Gastroesophageal sphincter (tissue), 4 donors: ENCODE data around the gene KCNG4. TPM values are rescaled to one million over a fixed set of nuclear protein-coding genes. Genes with fewer than 3 reads are reported as not detected.
A peak's percentile ranks its signal among the peaks of the same experiment; 100 is the strongest.

Source experiments
- ATAC-seq: fragments of 150-250 bp; one replicate; pipeline ENCODE4 v1.9.1; 2016; ENCODE audit warnings: mild to moderate bottlenecking, moderate library complexity
- H3K27ac ChIP-seq, 4 donors: fragments of 200-600 bp; sonication (generic) in 3 of 4; 1 replicate in 3 of 4; 2 replicates in 1 of 4; pipeline ENCODE4 v1.5.1; 2016 to 2019
- H3K27me3 ChIP-seq: fragments of 200-600 bp; sonication (generic); one replicate; pipeline ENCODE4 v1.5.1; 2019
- H3K36me3 ChIP-seq, 2 donors: fragments of 200-600 bp; sonication (generic); one replicate each; pipeline ENCODE4 v1.5.1; 2019; ENCODE audit warnings: control low read depth in 1 of 2
- H3K4me1 ChIP-seq, 3 donors: fragments of 200-600 bp; sonication (generic); 1 replicate in 2 of 3; 2 replicates in 1 of 3; pipeline ENCODE4 v1.5.1; 2016 to 2019; ENCODE audit warnings: control low read depth in 2 of 3
- H3K4me3 ChIP-seq, 2 donors: fragments of 200-600 bp; sonication (generic); one replicate each; pipeline ENCODE4 v1.5.1; 2019; ENCODE audit warnings: mild to moderate bottlenecking in 1 of 2, moderate library complexity in 1 of 2
- H3K9me3 ChIP-seq, 3 donors: fragments of 200-600 bp; sonication (generic); one replicate each; pipeline ENCODE4 v1.5.1; 2017 to 2019; ENCODE audit warnings: control low read depth in 2 of 3
- CTCF ChIP-seq, 4 experiments: fragments of 200-600 bp in 2 of 4; fragments of 450-650 bp in 2 of 4; sonication (generic) in 1 of 4; IDR thresholded peaks; one replicate each; pipeline ENCODE4 v1.5.1; 2017 to 2019; ENCODE audit warnings: antibody characterized with exemption in 4 of 4, mild to moderate bottlenecking in 2 of 4, moderate library complexity in 2 of 4
- EP300 ChIP-seq: sonication (generic); formaldehyde crosslinking; IDR thresholded peaks from one replicate; pipeline ENCODE4 v1.6.1; 2017; ENCODE audit warnings: antibody characterized with exemption, mild to moderate bottlenecking
- POLR2A ChIP-seq, 2 donors: fragments of 450-650 bp; IDR thresholded peaks; one replicate each; pipeline ENCODE4 v1.6.1; 2017; ENCODE audit warnings: antibody characterized with exemption in 2 of 2, mild to moderate bottlenecking in 2 of 2, moderate library complexity in 1 of 2
- POLR2AphosphoS5 ChIP-seq: sonication (generic); formaldehyde crosslinking; IDR thresholded peaks from one replicate; pipeline ENCODE4 v1.6.1; 2017; ENCODE audit warnings: antibody characterized with exemption
- WGBS, 2 donors: methylation state at CpG; one replicate each; pipeline ENCODE4 v1.1.5; 2018; ENCODE audit warnings: low coverage in 1 of 2; 5-methylcytosine and 5-hydroxymethylcytosine counted together
- total RNA-seq, 4 donors: library from RNA; depleted of rRNA; stranded (reverse); fragments of >200 nt; gene quantifications; one replicate each; pipeline ENCODE4 v1.1.0, GENCODE V29; 2016

Gene KCNG4
- total RNA-seq, 4 donors from 2014 or later, result not detected

GRCh38 chr16:84239141-84239769, 557 bp downstream of the KCNG4 start:
- 0 to 43% methylated on average over 2 to 6 of the region's 10 CpGs for WGBS, 2 donors
- Histone ChIP-seq H3K4me1 (peaks cover 0 to 12% (median 0%) of the 10 kb centered on the region in 3 donors), H3K27ac (no peak overlapping the region), H3K36me3 (no peaks in the 10 kb centered on the region), H3K27me3 (peaks cover 45% of the 10 kb centered on the region), H3K9me3 (no peaks in the 10 kb centered on the region), H3K4me3 (no peak overlapping the region)
- TF ChIP-seq POLR2A (IDR thresholded peaks at IDR 0.05) (no peak), POLR2AphosphoS5 (no peak), EP300 (no peak), CTCF (IDR thresholded peaks at IDR 0.05) (no peak)
- no peak for ATAC-seq

GRCh38 chr16:84237994-84238750, 1.6 kb downstream of the KCNG4 start:
- Histone ChIP-seq H3K36me3 (no peaks in the 10 kb centered on the region), H3K4me3 (no peak overlapping the region), H3K9me3 (no peaks in the 10 kb centered on the region), H3K4me1 (peaks cover 0 to 14% (median 0%) of the 10 kb centered on the region in 3 donors), H3K27ac (no peak overlapping the region), H3K27me3 (peaks cover 37% of the 10 kb centered on the region)
- WGBS, 2 donors, result 60 to 70% methylated on average over 2 to 4 of the region's 17 CpGs
- TF ChIP-seq CTCF (IDR thresholded peaks at IDR 0.05) (no peak), POLR2AphosphoS5 (no peak), POLR2A (IDR thresholded peaks at IDR 0.05) (no peak), EP300 (no peak)
- no peak for ATAC-seq

GRCh38 chr16:84236671-84237070, 3.1 kb downstream of the KCNG4 start:
- Histone ChIP-seq H3K36me3 (no peaks in the 10 kb centered on the region), H3K4me1 (peaks cover 0 to 14% (median 0%) of the 10 kb centered on the region in 3 donors), H3K27me3 (peaks cover 25% of the 10 kb centered on the region), H3K27ac (no peak overlapping the region), H3K9me3 (no peaks in the 10 kb centered on the region), H3K4me3 (no peak overlapping the region)
- no peak for ATAC-seq
- no peak for TF ChIP-seq POLR2AphosphoS5
- no peak for TF ChIP-seq CTCF (IDR thresholded peaks at IDR 0.05)
- no peak for TF ChIP-seq EP300
- TF ChIP-seq POLR2A (IDR thresholded peaks at IDR 0.05), result no peak
- 88% methylated on average over 8 of the region's 25 CpGs; no CpG with 5 or more reads in 1 of the 2 donors for WGBS, 2 donors

- no peak for ATAC-seq
- WGBS, 2 donors, result 45 to 66% methylated on average over 12 to 16 of the region's 21 CpGs
- H3K9me3 ChIP-seq, result no peaks in the 10 kb centered on the region
- TF ChIP-seq EP300 (no peak), POLR2AphosphoS5 (peak; percentile 9)
- no peaks in the 10 kb centered on the region for H3K36me3 ChIP-seq
- peaks cover 15% of the 10 kb centered on the region for H3K27me3 ChIP-seq
- H3K4me3 ChIP-seq, result no peak overlapping the region
- H3K27ac ChIP-seq, result peak overlapping the region in 2 of 4 donors; percentile 50 to 56
- peaks cover 0 to 14% (median 0%) of the 10 kb centered on the region in 3 donors for H3K4me1 ChIP-seq
These were observed 5.2 kb downstream of the KCNG4 start for GRCh38 chr16:84234321-84235241.

GRCh38 chr16:84233748-84234147, 6.1 kb downstream of the KCNG4 start:
- H3K9me3 ChIP-seq, result no peaks in the 10 kb centered on the region
- H3K27ac ChIP-seq, result peak overlapping the region in 1 of 4 donors; percentile 56
- TF ChIP-seq CTCF (IDR thresholded peaks at IDR 0.05), result no peak
- no peak for TF ChIP-seq POLR2A (IDR thresholded peaks at IDR 0.05)
- no peak for TF ChIP-seq EP300
- no peak for TF ChIP-seq POLR2AphosphoS5
- peaks cover 0 to 14% (median 0%) of the 10 kb centered on the region in 3 donors for H3K4me1 ChIP-seq
- peaks cover 12% of the 10 kb centered on the region for H3K27me3 ChIP-seq
- no peaks in the 10 kb centered on the region for H3K36me3 ChIP-seq
- no peak overlapping the region for H3K4me3 ChIP-seq
- ATAC-seq, result no peak
- 81 to 83% methylated on average over 9 of the region's 9 CpGs for WGBS, 2 donors
